Thyroid gland (tissue), 4 donors: Measurements from ENCODE around the gene TSSK1B.

Experiments used
- POLR2A ChIP-seq, 2 donors: fragments of 450-650 bp; IDR thresholded peaks; one replicate each; pipeline ENCODE4 v1.6.1; 2017; ENCODE audit warnings: antibody characterized with exemption in 2 of 2, mild to moderate bottlenecking in 2 of 2, moderate library complexity in 1 of 2
- TF ChIP-seq, protein P1 (sequence below), 6 experiments: fragments of 200-600 bp in 3 of 6; fragments of 450-650 bp in 3 of 6; sonication (generic) in 3 of 6; IDR thresholded peaks; one replicate each; pipeline ENCODE4 v1.5.1; 2016 to 2019; ENCODE audit warnings: antibody characterized with exemption in 6 of 6, mild to moderate bottlenecking in 2 of 6, inconsistent platforms in 1 of 6, moderate library complexity in 1 of 6

DNA sequence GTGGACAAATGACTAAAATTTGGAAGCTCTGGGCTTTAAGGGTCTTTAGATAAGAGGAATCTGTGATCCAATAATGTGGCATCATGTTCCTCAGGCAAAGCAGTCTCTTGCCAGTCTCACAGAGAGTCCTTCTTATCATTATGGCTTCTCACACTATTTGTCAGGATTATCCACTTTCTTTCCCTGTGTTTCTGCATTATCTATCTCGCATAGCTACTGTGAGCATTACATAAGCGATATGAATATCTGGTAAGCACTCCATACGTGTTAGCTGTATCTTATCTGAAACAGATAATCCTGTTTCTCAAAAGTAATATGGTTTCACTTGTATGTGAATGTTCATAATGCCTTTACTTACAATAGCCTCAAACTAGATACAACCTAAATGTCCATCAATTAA, 43.9 kb upstream of the TSSK1B start:
- TF ChIP-seq, protein P1, sequence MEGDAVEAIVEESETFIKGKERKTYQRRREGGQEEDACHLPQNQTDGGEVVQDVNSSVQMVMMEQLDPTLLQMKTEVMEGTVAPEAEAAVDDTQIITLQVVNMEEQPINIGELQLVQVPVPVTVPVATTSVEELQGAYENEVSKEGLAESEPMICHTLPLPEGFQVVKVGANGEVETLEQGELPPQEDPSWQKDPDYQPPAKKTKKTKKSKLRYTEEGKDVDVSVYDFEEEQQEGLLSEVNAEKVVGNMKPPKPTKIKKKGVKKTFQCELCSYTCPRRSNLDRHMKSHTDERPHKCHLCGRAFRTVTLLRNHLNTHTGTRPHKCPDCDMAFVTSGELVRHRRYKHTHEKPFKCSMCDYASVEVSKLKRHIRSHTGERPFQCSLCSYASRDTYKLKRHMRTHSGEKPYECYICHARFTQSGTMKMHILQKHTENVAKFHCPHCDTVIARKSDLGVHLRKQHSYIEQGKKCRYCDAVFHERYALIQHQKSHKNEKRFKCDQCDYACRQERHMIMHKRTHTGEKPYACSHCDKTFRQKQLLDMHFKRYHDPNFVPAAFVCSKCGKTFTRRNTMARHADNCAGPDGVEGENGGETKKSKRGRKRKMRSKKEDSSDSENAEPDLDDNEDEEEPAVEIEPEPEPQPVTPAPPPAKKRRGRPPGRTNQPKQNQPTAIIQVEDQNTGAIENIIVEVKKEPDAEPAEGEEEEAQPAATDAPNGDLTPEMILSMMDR (IDR thresholded peaks at IDR 0.05): no peak
- no peak for TF ChIP-seq POLR2A (IDR thresholded peaks at IDR 0.05)
